Kidney (tissue), 14 donors: ENCODE data around the gene INHBB. TPM values are rescaled to one million over a fixed set of nuclear protein-coding genes. Genes with fewer than 3 reads are reported as not detected.

Source experiments
- DNase-seq, 5 donors: peaks; one replicate each; pipeline ENCODE4 v3.0.0-alpha.2; 2013 to 2020
- FAIRE-seq: peaks from 2 replicates; lab custom pipeline; 2012; peaks lifted over from hg19 to GRCh38; lab: Jason Lieb, UNC
- H3K27ac ChIP-seq, 2 donors: one replicate each; pipeline ENCODE4 v1.7.0; 2013; ENCODE audit warnings: low read depth in 2 of 2, low read length in 2 of 2, inconsistent platforms in 1 of 2
- H3K27me3 ChIP-seq: one replicate; pipeline ENCODE4 v1.7.1; 2013; ENCODE audit warnings: low read length, inconsistent platforms; ENCODE audit not compliant: control insufficient read depth, insufficient read depth
- H3K36me3 ChIP-seq, 3 donors: one replicate each; pipeline versions ENCODE4 v1.7.0 to v1.7.1; 2013; ENCODE audit warnings: low read length in 3 of 3, control low read depth in 1 of 3, inconsistent platforms in 1 of 3; ENCODE audit not compliant: insufficient read depth in 3 of 3, control insufficient read depth in 2 of 3
- H3K4me1 ChIP-seq, 3 donors: one replicate each; pipeline versions ENCODE4 v1.7.0 to v1.7.1; 2013; ENCODE audit warnings: low read length in 3 of 3, inconsistent platforms in 1 of 3, low read depth in 1 of 3; ENCODE audit not compliant: control insufficient read depth in 2 of 3, insufficient read depth in 2 of 3
- H3K4me3 ChIP-seq, 3 donors: one replicate each; pipeline versions ENCODE4 v1.7.0 to v1.8.1; 2013; ENCODE audit warnings: low read length in 3 of 3, control low read depth in 1 of 3, inconsistent platforms in 1 of 3
- H3K9ac ChIP-seq, 3 donors: one replicate each; pipeline versions ENCODE4 v1.7.0 to v1.7.1; 2013; ENCODE audit warnings: low read length in 3 of 3, control low read depth in 1 of 3, inconsistent platforms in 1 of 3
- H3K9me3 ChIP-seq, 3 donors: one replicate each; pipeline versions ENCODE4 v1.7.0 to v1.7.1; 2013; ENCODE audit warnings: low read length in 3 of 3, control low read depth in 1 of 3, inconsistent platforms in 1 of 3; ENCODE audit not compliant: control insufficient read depth in 2 of 3, insufficient read depth in 1 of 3
- intact Hi-C: fragments of 100-400 bp; cut with DNase I; formaldehyde crosslinking; loops from one replicate; pipeline ENCODE4 v1.11.1; 2022
- polyA plus RNA-seq: library from polyadenylated mRNA; stranded (reverse); fragments of 350-450 nt; fragmentation: Illumina TruSeq; extraction: RNeasy Lipid Tissue Mini Kit (QIAGEN cat#74804); gene quantifications from one replicate; pipeline ENCODE4 v1.2.3, GENCODE V29; 2014; ENCODE audit warnings: low read depth, low replicate concordance; ENCODE audit not compliant: insufficient read depth
- total RNA-seq: library from RNA; stranded (reverse); fragmentation: NEBNext Ultra II Directional; extraction: Animal tissue kit (Norgen Biotek cat#: 25700); gene quantifications from one replicate; pipeline ENCODE4 v1.2.1, GENCODE V29; 2021
- TF ChIP-seq, protein P1 (sequence below): IDR thresholded peaks from 3 replicates; pipeline ENCODE4 v1.5.1; 2012; ENCODE audit warnings: mild to moderate bottlenecking, moderate library complexity, borderline replicate concordance; ENCODE audit not compliant: insufficient read depth; ENCODE audit errors: extremely low read depth
- donor health status: control.
- donor health status: control.
- donor health status: control.
- donor health status: control.
- donor health status: control.
- donor health status: DM: yes; HTN: yes; CAD: no.
- donor health status: Normal renal cell carcinoma (clear cell type).

INHBB gene
- total and polyA plus RNA-seq, 2 donors from 2014 or later = 0.49 to 3.7 TPM

DNA sequence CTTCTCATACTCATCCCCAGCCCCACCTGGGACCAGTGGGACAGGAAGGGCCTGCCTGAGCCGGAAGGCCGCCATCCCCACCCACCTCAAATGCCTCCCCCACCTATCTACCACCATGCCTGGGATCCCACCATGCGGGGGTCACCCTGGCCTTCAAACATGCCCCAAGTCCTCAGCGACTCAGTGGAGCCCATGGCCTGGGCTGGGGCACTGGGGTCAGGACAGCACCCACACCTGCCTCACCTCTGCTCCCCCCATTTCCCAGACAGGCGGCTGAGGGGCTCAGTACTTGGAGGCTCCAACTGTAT, 7.6 kb downstream of the INHBB start:
- Histone ChIP-seq H3K9me3 (no peaks in the 10 kb centered on the region), H3K36me3 (no peaks in the 10 kb centered on the region), H3K27ac (no peak overlapping the region), H3K4me1 (no peaks in the 10 kb centered on the region), H3K4me3 (no peak overlapping the region), H3K9ac (no peak overlapping the region), H3K27me3 (peaks cover 18% of the 10 kb centered on the region)
- DNase-seq (no peak), FAIRE-seq (no peak)
- intact Hi-C loops = no loop called here
- TF ChIP-seq, protein P1, sequence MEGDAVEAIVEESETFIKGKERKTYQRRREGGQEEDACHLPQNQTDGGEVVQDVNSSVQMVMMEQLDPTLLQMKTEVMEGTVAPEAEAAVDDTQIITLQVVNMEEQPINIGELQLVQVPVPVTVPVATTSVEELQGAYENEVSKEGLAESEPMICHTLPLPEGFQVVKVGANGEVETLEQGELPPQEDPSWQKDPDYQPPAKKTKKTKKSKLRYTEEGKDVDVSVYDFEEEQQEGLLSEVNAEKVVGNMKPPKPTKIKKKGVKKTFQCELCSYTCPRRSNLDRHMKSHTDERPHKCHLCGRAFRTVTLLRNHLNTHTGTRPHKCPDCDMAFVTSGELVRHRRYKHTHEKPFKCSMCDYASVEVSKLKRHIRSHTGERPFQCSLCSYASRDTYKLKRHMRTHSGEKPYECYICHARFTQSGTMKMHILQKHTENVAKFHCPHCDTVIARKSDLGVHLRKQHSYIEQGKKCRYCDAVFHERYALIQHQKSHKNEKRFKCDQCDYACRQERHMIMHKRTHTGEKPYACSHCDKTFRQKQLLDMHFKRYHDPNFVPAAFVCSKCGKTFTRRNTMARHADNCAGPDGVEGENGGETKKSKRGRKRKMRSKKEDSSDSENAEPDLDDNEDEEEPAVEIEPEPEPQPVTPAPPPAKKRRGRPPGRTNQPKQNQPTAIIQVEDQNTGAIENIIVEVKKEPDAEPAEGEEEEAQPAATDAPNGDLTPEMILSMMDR = no peak

DNA sequence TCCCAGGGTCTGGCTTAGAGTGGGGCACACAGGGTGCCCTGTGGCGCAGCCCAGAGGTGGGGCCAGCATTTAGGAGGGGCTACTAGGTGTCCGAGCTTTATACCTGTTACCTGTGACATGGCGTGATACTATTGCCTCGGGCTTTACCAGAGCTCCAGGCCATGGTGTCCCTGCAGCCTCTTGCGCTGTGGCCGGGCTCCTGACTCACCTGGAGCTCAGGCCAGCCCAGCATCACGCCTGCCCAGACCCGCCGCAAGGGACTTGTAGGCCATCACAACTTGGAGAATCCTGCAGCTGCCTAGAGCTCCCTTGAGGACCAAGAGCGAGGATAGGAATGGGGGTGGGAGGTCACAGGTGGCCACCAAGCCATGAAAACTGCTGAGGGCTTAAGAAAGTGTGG, 8.0 kb downstream of the INHBB start:
- Histone ChIP-seq H3K27ac (no peak overlapping the region), H3K36me3 (no peaks in the 10 kb centered on the region), H3K4me1 (no peaks in the 10 kb centered on the region), H3K4me3 (no peak overlapping the region), H3K9ac (no peak overlapping the region), H3K9me3 (no peaks in the 10 kb centered on the region), H3K27me3 (peaks cover 14% of the 10 kb centered on the region)
- DNase-seq (no peak), FAIRE-seq (no peak)
- TF ChIP-seq, protein P1 = no peak
- intact Hi-C loops = no loop called here

DNA sequence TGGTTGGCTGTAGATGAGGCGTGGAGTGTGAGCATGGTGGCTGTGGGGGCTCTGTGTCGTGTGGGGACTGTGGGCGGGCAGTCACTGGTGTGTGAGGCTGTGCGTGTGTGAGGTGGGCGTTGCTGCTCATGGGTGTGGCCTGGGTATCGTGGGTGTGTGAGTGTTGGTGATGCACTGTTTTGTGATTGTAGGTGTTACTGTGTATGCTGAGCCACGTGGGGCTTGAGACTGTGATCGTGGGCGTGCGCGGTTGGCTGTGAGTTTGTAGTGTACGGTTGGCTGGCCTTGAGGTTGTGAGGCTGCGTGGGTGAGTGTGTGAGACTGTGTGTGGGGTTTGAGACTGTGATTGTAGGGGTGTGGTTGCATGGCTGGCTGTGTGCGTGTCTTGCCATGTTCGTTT, 8.5 kb downstream of the INHBB start:
- Histone ChIP-seq H3K4me1 (no peaks in the 10 kb centered on the region), H3K4me3 (no peak overlapping the region), H3K9ac (no peak overlapping the region), H3K36me3 (no peaks in the 10 kb centered on the region), H3K27ac (no peak overlapping the region), H3K27me3 (peaks cover 9% of the 10 kb centered on the region), H3K9me3 (no peaks in the 10 kb centered on the region)
- TF ChIP-seq, protein P1 = no peak
- DNase-seq (no peak), FAIRE-seq (no peak)
- intact Hi-C loops = no loop called here
